Measurements from ENCODE around the gene BOD1L2.

Gene BOD1L2

DNA sequence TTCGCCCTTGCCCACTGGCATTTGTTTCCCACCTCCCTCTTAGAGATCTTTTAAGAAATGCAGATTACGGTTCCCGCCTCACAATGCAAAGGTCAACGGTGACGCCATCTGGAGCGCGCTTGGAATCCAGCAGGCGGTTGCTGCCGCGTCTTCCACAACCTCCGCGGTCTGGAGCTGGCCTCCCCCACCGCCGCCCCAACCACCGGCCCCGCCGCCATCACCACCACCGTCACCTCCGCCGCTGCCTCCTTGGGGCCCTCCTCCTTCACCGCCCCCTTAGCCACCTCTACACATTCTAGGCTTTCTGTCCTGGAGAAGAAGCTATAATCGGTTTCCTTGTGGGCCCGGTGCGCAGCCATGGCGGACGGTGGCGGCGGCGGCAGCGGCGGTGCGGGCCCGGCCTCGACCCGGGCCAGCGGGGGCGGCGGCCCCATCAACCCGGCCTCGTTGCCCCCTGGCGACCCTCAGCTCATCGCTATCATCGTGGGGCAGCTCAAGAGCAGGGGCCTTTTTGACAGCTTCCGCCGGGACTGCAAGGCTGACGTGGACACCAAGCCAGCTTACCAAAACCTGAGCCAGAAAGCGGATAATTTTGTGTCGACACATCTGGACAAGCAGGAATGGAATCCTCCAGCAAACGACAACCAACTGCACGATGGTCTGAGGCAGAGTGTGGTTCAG is at the start of gene BOD1L2:
Gene BOD1L2, plus strand, starts transcription at position 132 of the 681 bp plus-strand sequence. Its CDS starts 226 bp downstream, at position 358.
- no peak for DNase-seq (ENCODE audit: low spot score)

DNA sequence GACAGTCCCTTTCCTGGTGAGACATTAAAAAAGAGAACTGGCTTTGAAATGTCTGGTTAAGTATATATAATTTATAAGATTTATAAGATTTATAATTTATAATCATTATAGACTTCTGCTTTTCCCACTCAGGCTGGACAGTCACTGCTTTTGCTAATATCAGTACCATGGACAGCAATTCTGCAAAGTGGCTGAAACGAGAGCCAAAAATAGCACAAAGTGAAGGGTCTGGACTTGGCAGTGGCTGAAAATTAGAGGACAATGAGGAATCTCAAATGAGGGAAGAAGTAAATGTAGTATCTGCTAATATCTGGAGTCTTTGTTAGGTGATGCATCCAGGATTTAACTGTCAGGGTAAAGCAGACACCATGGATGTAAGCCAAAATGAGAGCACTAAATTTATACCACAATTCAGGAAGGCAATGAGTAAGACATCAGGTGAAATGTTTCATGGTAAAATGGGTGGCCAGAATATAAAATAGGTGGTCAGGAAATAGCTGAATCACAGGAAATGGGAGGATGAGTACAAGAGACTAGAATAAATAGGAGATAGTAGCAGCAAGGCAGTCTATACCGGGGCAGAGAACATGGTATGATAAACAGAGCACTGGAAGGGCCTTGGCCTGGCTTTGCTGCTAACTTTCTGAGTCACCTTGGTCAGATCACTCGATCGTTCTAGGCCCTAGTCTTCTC is 39.6 kb upstream of the BOD1L2 start:
- DNase-seq (ENCODE audit: low spot score): peak; percentile 73

GRCh38 chr18:57110290-57110689 is 36.6 kb upstream of the BOD1L2 start:
- no peak for DNase-seq (ENCODE audit: low spot score)

DNA sequence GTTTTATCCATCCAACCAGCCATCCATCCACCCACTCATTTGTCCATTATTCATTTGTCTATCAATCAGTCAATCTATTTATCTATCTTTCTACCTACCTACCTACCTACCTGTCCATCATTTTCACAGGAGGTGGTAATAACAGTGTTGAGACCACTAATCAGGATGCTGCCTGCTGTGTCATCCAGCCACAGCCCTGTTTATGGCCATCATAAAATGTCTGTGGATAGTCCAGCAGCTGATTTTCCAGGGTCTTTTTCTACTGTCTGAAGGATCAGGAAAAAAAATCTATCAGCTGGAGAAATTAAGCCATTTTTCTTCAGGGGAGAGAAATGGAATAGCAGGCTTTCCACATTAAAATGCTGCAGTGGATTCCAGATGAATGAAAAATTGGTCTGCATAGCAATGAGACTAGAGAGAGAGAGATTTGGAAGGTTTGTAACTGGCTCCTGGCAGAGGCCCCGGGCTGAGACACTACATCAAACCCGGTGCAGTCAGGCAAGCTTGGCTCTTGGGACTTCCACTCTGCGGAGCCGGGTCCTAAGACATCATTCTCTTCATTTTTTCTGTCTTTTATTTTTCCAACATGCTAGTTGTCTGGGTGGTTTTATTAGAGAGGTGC is 33.0 kb upstream of the BOD1L2 start:
- no peak for DNase-seq (ENCODE audit: low spot score)

- no peak for DNase-seq (ENCODE audit: low spot score)
Observed at GRCh38 chr18:57116598-57117132, 30.2 kb upstream of the BOD1L2 start.

- no peak for DNase-seq (ENCODE audit: low spot score)
Observed at GRCh38 chr18:57121542-57122112, 25.3 kb upstream of the BOD1L2 start.

GRCh38 chr18:57122936-57123510 is 23.9 kb upstream of the BOD1L2 start:
- DNase-seq (ENCODE audit: low spot score): no peak

- DNase-seq (ENCODE audit: low spot score): no peak
Observed at GRCh38 chr18:57125627-57126026, 21.3 kb upstream of the BOD1L2 start.

GRCh38 chr18:57128220-57128932 is 18.5 kb upstream of the BOD1L2 start:
- no peak for DNase-seq (ENCODE audit: low spot score)

DNA sequence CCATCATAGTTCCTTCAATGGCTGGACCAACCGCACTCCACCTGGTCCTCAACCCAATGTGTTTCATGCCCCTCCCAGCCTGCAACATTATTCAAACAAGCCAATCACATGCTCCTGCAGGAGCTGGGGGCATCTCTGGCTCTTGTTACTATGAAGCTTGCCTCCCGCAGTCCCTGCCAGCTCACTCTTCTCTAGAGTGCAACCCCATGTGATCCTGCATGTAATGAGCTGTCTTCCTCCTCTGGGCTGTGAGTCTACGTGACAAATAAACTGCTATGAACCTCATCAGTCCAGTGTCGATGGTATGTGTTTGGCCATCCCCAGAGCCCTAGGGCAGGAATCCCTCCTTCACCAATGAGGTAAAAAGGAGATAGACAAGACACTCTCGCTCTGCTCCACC is 15.8 kb upstream of the BOD1L2 start:
- DNase-seq (ENCODE audit: low spot score): no peak

DNA sequence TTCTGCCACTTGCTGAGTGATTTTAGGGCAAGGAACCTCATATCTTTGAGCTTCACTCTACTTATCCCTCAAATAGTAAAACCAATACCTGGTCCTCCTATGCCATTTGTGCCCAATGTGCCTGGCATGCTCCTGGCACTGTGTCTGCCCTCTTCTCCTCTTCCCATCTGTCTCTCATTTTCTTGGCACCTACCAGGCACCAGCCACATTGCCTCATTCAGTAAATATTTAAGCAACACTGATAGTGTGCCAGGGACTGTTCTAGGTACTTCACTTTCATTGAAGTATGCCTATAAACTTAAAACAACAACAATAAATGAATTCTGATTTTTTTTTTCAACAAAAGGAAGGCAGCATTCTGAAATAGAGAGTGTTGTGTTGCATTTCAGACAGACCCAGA is 15.1 kb upstream of the BOD1L2 start:
- no peak for DNase-seq (ENCODE audit: low spot score)

DNA sequence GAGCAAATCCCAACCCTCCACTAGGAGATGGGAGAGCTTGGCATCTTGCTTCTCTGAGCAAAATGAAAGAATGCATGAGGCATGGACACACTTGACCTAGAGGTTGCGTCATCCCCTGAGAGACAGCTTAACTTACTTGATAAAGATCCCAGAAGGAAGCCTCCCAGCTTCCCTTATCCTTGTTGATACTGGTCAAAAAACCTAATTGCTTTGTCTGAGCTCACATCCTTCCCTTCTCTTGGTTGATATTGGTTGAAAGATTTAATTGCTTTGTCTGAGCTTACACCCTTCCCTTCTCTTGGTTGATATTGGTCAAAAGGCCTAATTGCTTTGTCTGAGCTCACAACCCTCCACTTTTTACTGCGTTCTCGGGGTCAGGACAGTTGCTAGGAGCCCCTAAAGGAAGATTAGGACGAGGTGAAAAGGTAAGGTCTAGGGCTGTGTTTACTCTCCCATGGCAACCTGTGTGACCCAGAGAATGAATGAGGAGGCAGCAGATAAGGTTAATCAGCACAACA is 12.2 kb upstream of the BOD1L2 start:
- DNase-seq (ENCODE audit: low spot score): no peak

DNA sequence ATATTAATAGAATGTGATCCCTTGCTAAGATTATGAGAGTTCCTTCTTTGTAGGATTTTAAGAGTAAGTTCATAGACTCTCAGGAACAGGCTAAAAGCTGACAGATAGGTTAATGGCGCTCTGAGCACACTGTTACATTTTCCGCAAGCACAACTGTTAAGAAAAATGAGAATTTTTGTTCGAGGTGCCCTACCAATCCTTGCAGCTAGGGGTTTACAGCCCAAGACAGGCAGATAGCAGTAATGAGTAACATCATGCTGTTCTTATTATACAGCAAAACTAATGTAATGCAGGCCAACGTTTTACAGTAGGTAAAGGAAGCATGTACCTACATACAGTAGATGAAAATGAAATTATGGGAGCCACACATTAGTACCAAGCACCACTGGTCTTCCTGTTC is 11.2 kb upstream of the BOD1L2 start:
- no peak for DNase-seq (ENCODE audit: low spot score)

GRCh38 chr18:57137847-57138246 is 9.0 kb upstream of the BOD1L2 start:
- no peak for DNase-seq (ENCODE audit: low spot score)

DNA sequence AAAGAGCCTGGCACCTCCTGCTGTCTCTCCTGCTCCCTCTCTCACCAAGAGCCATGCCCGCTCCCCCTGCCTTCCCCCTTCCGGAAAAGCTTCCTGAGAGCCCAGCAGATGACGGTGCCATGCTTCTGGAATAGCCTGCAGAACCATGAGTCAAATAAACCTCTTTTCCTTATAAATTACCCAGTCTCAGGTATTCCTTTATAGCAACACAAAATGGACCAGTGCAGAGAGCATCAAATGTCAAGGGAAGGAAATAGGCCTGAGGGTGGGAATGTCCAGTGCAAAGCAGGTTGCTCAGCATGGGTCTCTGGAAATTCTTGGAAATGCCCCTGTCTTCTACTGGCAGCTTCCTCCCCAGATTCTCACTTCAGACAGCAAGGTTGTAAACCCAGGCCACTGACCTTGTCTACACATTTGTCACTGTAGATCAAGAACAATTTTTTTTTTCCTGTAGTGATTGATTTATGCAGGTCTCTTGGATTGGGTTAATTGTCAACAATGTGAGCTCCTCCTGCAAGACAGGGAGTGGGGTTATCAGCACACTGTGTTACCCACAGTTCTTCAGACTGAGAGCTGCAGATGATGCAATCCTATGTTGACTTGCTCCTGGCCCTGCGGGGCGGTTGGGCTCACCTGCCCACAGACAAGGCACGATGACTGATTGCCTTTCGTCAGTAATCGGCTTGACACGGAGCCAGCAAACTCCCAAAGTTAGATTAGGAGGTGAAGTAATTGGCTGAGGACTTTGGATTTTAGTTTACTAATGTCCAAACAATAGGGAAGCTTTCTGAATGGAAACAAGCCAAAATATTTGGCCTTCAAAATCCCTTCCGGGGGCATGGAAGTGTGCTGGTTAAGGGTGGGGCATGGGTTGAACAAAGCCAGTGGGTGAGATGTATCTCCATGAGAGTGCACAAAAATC is 5.4 kb upstream of the BOD1L2 start:
- DNase-seq (ENCODE audit: low spot score): peak; percentile 20

- DNase-seq (ENCODE audit: low spot score): no peak
Observed at GRCh38 chr18:57142324-57142723, 4.6 kb upstream of the BOD1L2 start.

- DNase-seq (ENCODE audit: low spot score): no peak
Observed at GRCh38 chr18:57143265-57143664, 3.6 kb upstream of the BOD1L2 start.

DNA sequence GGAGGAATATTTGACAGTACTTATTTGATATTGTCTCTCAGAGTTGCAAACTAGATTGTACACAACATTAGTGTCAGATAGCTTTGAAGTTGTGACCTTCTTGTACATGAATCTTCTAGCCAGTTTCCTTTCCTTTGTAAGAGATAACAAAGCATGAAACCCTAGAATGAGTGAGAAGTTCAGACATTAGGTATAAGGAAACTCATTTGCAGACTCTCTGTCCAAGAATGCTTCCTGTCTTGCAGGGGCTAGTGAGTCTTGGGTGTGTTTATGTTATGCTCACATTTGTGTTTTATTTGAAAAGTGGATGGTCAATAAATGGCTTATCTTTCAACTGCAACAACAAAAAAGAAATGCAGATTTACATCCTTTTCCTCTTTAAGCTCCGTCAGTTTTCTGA is 1.4 kb downstream of the BOD1L2 start:
- no peak for DNase-seq (ENCODE audit: low spot score)

DNA sequence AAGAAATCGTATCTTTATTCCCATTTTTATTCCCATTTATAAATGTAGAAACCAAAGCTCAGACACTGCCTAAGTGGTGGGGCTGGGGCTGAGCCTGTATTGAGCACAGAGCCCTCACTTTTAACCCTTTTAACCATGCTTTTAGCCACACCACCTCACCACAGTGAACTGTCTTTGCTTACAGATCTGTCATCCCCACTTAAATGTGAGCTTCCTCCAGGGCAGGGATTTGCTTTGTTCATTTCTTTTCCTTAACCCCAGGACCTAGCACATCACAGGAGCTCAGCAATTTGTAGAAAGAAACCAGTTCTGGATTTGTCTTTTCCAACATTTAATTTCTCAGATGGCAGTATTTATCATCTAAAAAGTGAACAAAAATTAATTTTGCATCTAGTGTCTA is 2.2 kb downstream of the BOD1L2 start:
- DNase-seq (ENCODE audit: low spot score): no peak

DNA sequence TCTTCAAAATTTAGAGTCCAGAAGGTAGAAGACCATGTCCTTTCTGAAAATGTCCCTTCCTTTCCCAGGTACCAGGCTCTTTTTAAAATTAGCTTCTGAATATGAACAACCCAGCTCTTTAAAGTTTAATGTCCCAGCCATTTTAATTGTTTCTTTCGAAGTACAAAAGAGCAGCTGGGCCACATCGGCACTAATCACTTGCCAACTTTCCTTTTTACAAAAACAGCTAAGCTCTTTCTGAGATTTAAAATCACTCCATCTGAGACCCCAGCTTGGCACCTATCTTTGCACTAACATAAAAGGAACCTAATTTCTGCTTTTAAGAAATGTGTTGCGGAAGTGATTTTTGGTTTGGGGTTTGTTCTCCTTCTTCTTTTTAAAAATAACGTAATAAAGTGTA is 2.6 kb downstream of the BOD1L2 start:
- DNase-seq (ENCODE audit: low spot score): no peak
